Lower leg skin (tissue), 4 donors: Measurements from ENCODE around the gene SYNGR3. TPM values are rescaled to one million over a fixed set of nuclear protein-coding genes. Genes with fewer than 3 reads are reported as not detected.
"Not testable (repeated sequence)": the region's sequence is repeated elsewhere in the genome, so short reads cannot be mapped to it uniquely, and the experiment has no call there.

Source experiments
- DNase-seq, 2 donors: peaks; one replicate each; pipeline ENCODE4 v3.0.0-alpha.2; 2019; ENCODE audit warnings: low spot score in 2 of 2
- H3K4me3 ChIP-seq: fragments of 200-600 bp; sonication (generic); 2 replicates; pipeline ENCODE4 v1.5.1; 2017; ENCODE audit warnings: mild to moderate bottlenecking, low read depth; ENCODE audit not compliant: poor library complexity, severe bottlenecking
- POLR2A ChIP-seq, 2 donors: fragments of 450-650 bp; IDR thresholded peaks; one replicate each; pipeline ENCODE4 v1.6.1; 2016 to 2017; ENCODE audit warnings: antibody characterized with exemption in 2 of 2, mild to moderate bottlenecking in 1 of 2, moderate library complexity in 1 of 2
- WGBS, 2 donors: methylation state at CpG; one replicate each; pipeline ENCODE4 v1.1.5; 2018; 5-methylcytosine and 5-hydroxymethylcytosine counted together
- intact Hi-C: fragments of 100-400 bp; cut with DNase I; formaldehyde crosslinking; loops from one replicate; pipeline ENCODE4 v1.15.0; 2023; ENCODE audit warnings: low total_unique reads
- total RNA-seq, 4 donors: library from RNA; depleted of rRNA; stranded (reverse); fragments of >200 nt; gene quantifications; one replicate each; pipeline ENCODE4 v1.1.0, GENCODE V29; 2016
- TF ChIP-seq, protein P1 (sequence below), 3 donors: fragments of 450-650 bp; IDR thresholded peaks; one replicate each; pipeline ENCODE4 v1.5.1; 2016; ENCODE audit warnings: antibody characterized with exemption in 3 of 3, mild to moderate bottlenecking in 3 of 3, moderate library complexity in 2 of 3

SYNGR3 gene
- total RNA-seq, 4 donors from 2014 or later = 0.72 to 1.1 (median 0.78) TPM; not detected in 1

- no peak overlapping the region for H3K4me3 ChIP-seq
- intact Hi-C loops = no loop called here
- TF ChIP-seq, protein P1, sequence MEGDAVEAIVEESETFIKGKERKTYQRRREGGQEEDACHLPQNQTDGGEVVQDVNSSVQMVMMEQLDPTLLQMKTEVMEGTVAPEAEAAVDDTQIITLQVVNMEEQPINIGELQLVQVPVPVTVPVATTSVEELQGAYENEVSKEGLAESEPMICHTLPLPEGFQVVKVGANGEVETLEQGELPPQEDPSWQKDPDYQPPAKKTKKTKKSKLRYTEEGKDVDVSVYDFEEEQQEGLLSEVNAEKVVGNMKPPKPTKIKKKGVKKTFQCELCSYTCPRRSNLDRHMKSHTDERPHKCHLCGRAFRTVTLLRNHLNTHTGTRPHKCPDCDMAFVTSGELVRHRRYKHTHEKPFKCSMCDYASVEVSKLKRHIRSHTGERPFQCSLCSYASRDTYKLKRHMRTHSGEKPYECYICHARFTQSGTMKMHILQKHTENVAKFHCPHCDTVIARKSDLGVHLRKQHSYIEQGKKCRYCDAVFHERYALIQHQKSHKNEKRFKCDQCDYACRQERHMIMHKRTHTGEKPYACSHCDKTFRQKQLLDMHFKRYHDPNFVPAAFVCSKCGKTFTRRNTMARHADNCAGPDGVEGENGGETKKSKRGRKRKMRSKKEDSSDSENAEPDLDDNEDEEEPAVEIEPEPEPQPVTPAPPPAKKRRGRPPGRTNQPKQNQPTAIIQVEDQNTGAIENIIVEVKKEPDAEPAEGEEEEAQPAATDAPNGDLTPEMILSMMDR (IDR thresholded peaks at IDR 0.05) = no peak
- no peak for TF ChIP-seq POLR2A (IDR thresholded peaks at IDR 0.05)
- WGBS, 2 donors = 32 to 34% methylated on average over 12 to 14 of the region's 14 CpGs
- DNase-seq = no peak
Observed at GRCh38 chr16:1958715-1959268, 31.0 kb upstream of the SYNGR3 start.

- 1% methylated on average over 59 to 61 of the region's 79 CpGs for WGBS, 2 donors
- peak; percentile 86 to 98 for DNase-seq
- intact Hi-C loops = no loop called here
- TF ChIP-seq, protein P1 (IDR thresholded peaks at IDR 0.05) = no peak
- no peak for TF ChIP-seq POLR2A (IDR thresholded peaks at IDR 0.05)
- H3K4me3 ChIP-seq = peak within 1 kb of the TSS; percentile 65
Observed at GRCh38 chr16:1959269-1960039, 30.3 kb upstream of the SYNGR3 start, which contains the start of gene NDUFB10. Gene NDUFB10, plus strand, starts transcription at chr16:1959538. Its CDS starts 87 bp downstream, at chr16:1959625.

DNA sequence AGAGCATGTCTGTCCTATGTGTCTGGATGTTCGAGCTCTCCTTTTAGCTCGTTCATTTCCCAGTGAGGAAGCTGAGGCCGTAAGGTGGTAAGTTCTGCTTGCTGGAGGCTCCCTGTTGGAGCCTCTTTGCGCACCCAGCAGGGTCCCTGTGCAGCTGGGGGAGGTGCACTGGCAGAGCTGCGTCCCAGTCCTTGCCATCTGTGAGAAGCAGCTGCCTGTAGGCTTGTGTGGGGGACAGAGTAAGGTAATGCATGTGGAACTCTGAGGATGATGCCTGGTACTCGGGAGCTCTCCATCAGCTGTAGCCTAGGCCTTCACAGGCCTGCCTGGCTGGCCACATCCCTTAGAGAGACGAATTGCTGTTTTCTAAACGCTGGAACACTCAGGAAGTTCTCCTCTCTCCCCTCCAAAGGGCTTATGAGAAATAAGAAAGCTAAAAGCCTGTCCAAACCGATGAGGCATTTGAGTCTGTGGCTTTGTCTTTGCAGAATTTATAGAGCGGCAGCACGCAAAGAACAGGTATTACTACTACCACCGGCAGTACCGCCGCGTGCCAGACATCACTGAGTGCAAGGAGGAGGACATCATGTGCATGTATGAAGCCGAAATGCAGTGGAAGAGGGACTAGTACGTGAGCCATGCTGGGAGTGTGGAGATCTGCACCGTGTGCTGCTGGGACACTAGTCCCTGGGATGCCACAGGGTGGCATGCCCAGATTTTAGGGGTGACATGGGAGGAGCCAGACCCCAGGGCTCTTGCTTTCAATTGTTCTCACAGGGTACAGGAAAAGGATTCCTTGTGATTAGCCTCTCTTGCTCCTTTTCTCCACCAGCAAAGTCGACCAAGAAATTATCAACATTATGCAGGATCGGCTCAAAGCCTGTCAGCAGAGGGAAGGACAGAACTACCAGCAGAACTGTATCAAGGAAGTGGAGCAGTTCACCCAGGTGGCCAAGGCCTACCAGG lies 28.8 kb upstream of the SYNGR3 start:
- intact Hi-C loops = no loop called here
- no peak for DNase-seq
- H3K4me3 ChIP-seq = no peak overlapping the region
- TF ChIP-seq, protein P1 (IDR thresholded peaks at IDR 0.05) = no peak
- no peak for TF ChIP-seq POLR2A (IDR thresholded peaks at IDR 0.05)
- 40 to 48% methylated on average over 19 of the region's 20 CpGs for WGBS, 2 donors

GRCh38 chr16:1961651-1962067 lies 28.1 kb upstream of the SYNGR3 start:
- no peak overlapping the region for H3K4me3 ChIP-seq
- WGBS, 2 donors = 64 to 66% methylated on average over 6 of the region's 6 CpGs
- TF ChIP-seq, protein P1 (IDR thresholded peaks at IDR 0.05) = no peak
- TF ChIP-seq POLR2A (IDR thresholded peaks at IDR 0.05) = no peak
- intact Hi-C loops = no loop called here
- no peak for DNase-seq

- H3K4me3 ChIP-seq, intact Hi-C loops, DNase-seq: not testable (repeated sequence)
- 84 to 88% methylated on average over 28 to 37 of the region's 37 CpGs for WGBS, 2 donors
Observed at GRCh38 chr16:1962161-1963153, 27.3 kb upstream of the SYNGR3 start.
